SH-SY5Y (cell line): ENCODE measurements around the gene EEFSEC.

ENCODE experiments used
- GATA2 ChIP-seq: IDR thresholded peaks from 2 replicates; pipeline ENCODE4 v1.6.1; 2011; ENCODE audit warnings: mild to moderate bottlenecking, low read depth, low read length
- GATA3 ChIP-seq: IDR thresholded peaks from 2 replicates; pipeline ENCODE4 v1.6.1; 2011; ENCODE audit warnings: low read depth, mild to moderate bottlenecking, low read length, moderate library complexity

DNA sequence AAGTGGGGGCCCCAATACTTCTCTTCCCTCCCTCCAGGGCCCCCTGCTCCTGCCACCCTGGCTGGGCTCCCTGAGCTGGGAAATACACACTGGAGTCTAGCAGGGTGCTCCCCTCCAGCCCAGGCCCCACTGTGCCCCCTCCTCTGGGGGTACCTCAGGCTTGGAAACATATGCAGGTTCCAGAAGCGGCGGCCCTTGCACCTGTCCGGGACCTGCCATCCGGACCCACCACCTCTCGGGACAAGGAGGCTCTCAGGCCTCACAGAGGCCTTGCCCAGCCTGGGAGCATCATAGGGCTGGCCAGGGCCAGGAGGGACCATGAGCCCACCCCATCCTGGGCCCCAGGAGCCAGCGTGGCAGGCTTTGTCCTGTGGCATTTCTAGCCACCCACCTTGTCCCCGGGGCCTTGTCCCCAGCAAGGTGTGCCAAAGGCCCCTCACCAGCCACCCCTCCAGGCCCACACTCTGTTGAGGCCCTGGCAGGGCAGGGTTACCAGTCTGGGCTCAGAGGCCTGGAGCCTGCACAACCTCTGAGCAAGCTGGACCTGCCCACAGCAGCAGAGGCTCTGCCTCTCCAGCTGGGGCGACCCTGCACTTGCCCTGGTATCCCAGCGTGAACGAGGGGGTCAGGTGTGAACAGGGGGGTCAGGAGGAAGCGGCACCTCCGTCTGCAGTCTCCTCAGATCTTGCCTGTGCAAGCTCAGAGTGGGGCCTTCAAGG lies 267.6 kb downstream of the EEFSEC start:
- no peak for TF ChIP-seq GATA3
- TF ChIP-seq GATA2: no peak
